Measurements from ENCODE around the gene SLC44A1.

Gene SLC44A1

DNA sequence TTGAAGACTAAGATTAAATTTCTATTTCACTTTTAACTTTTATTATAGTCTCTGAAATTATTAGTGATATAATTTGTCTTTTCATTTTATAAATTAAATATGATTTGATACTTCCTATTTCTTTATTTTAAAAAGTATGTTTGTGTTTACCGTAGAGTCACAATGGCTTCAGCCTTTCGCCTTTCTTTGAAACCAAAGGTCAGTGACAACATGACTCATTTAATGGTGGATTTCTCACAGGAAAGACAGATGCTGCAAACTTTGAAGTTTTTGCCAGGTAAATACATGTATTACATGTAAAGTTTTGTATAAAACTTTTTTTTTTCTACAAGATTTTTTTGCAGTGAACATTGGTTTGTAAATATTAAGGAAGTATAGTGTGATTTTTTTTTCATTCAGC is 239.8 kb downstream of the SLC44A1 start:
- no peak for DNase-seq

DNA sequence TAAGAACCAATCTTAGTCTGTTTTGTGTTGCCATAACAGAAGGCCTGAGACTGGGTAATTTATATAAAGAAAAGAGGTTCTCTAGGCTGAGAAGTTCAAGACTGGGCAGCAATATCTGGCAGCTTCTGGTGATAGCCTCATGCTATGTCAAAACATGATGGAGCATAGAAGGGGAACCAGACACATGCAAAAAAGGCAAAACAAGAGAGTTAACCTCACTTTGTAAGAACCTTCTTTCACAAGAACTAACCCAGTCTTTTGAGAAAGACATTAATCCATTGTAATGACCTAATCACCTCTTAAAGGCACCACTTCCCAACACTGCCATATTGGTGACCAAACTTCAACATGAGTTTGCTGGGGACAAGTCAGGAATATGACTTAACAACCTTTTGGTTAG is 240.7 kb downstream of the SLC44A1 start:
- DNase-seq: no peak

All from activated CD4-positive, alpha-beta T cell treated with anti-CD3 and anti-CD28 coated beads for 4 hours (primary cell).